Measurements from ENCODE around the gene NKAIN1.

NKAIN1 gene

DNA sequence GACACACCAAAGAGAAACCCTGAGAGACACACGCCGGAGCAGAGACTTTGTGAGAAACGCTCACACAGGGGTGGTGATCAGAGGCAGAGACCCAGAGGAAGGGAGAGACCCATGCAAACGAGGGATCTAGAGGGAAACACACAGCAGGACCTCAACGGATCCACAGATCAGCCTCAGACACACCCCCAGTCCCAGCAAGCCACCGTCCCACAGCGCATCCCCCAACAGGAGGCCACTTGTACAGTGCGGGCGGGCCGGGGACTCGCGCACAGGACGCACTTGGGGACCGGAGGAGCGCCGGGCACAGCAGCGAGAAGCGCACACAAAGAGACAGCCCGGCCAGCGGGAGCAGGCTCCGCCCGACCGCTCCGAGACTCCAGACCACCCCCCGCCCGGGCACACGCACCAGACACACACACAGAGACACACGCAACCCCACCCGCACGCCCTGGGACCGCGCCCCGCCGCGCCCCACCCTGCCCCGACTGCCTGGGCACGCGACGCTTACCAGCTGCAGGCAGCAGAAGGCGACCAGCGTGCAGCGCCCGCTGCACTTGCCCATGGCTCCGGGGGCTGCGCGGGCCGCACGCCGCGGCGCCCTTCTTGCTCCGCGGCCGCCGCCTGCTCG is 587 bp downstream of the NKAIN1 start:
- Histone ChIP-seq H3K27ac (no peak overlapping the region), H3K4me3 (peak overlapping the region; percentile 47 to 69 (median 56)), H3K9ac (peak overlapping the region in 5 of 11 experiments; percentile 15 to 56 (median 29); a peak in 3 of 22 replicates), H3K4me1 (peaks cover 6 to 18% (median 16%) of the 10 kb centered on the region in 10 experiments), H3K36me3 (no peaks in the 10 kb centered on the region), H3K27me3 (peaks cover 53 to 72% (median 63%) of the 10 kb centered on the region in 11 experiments), H3K4me2 (peak overlapping the region; percentile 73 to 97 (median 87)), H3K9me3 (replicated peaks in 1 of 11) (no peaks in the 10 kb centered on the region), H4K20me1 (peaks cover 0 to 26% (median 16%) of the 10 kb centered on the region in 11 experiments; a peak in 13 of 22 replicates)
- TF ChIP-seq Cebpa-rat (IDR thresholded peaks at IDR 0.05), result no peak

GRCh38 chr1:31238612-31238985 is 1.1 kb downstream of the NKAIN1 start:
- H3K4me1 ChIP-seq, result peaks cover 6 to 18% (median 16%) of the 10 kb centered on the region in 10 experiments
- H3K36me3 ChIP-seq, result no peaks in the 10 kb centered on the region
- peak overlapping the region in 3 of 10 experiments; percentile 56 to 69 (median 60); a peak in 3 of 20 replicates for H3K4me3 ChIP-seq
- no peak overlapping the region for H3K9ac ChIP-seq
- peaks cover 53 to 72% (median 63%) of the 10 kb centered on the region in 11 experiments for H3K27me3 ChIP-seq
- H3K27ac ChIP-seq, result no peak overlapping the region
- H3K9me3 ChIP-seq (replicated peaks in 1 of 11), result no peaks in the 10 kb centered on the region
- no peak for TF ChIP-seq Cebpa-rat (IDR thresholded peaks at IDR 0.05)
- peak overlapping the region in 3 of 11 experiments; percentile 86 to 97 (median 96); a peak in 4 of 22 replicates for H3K4me2 ChIP-seq
- peaks cover 0 to 26% (median 16%) of the 10 kb centered on the region in 11 experiments; a peak in 13 of 22 replicates for H4K20me1 ChIP-seq

- Histone ChIP-seq H3K4me3 (no peak overlapping the region), H3K4me1 (peaks cover 0 to 8% (median 7%) of the 10 kb centered on the region in 10 experiments; a peak in 10 of 20 replicates), H3K9ac (no peak overlapping the region), H3K27ac (no peak overlapping the region), H4K20me1 (peaks cover 0 to 22% (median 16%) of the 10 kb centered on the region in 11 experiments; a peak in 13 of 22 replicates), H3K27me3 (peaks cover 37 to 47% (median 43%) of the 10 kb centered on the region in 11 experiments), H3K4me2 (no peak overlapping the region), H3K36me3 (no peaks in the 10 kb centered on the region), H3K9me3 (replicated peaks in 1 of 11) (no peaks in the 10 kb centered on the region)
- TF ChIP-seq Cebpa-rat (IDR thresholded peaks at IDR 0.05), result no peak
These were observed 4.8 kb downstream of the NKAIN1 start for GRCh38 chr1:31234870-31235269.

DNA sequence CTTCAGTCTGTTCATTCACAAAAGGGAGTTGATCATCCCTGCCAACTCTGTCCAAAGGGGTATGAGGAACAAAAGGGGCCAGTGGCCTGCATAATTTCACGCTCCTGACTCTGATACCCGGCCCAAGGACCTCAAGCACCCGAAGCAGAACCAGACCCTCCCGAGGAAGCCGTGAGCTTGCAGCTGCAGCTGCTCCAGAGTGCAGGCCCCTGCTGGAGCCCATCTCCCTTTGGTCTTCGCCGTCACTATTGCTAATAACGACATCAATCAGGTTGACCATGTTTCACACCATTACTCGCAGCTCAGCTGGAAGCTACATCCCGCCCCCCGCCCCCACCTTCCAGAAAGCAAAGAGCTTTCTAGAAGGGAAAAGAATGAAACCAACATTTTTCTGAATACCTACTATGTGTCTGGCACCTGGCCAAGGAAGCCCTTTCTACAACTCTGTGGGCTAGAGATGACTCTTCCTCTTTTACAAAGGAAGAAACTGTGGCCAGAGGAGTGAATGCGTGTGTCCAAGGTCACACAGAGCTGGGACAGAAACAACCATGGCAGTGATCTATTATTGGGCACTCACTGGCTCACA is 5.5 kb downstream of the NKAIN1 start:
- Histone ChIP-seq H3K4me2 (no peak overlapping the region), H3K9ac (no peak overlapping the region), H3K9me3 (replicated peaks in 1 of 11) (no peaks in the 10 kb centered on the region), H3K27me3 (peaks cover 31 to 41% (median 37%) of the 10 kb centered on the region in 11 experiments), H3K27ac (no peak overlapping the region), H3K4me3 (no peak overlapping the region), H3K36me3 (no peaks in the 10 kb centered on the region), H3K4me1 (peaks cover 0 to 4% (median 3%) of the 10 kb centered on the region in 10 experiments; a peak in 10 of 20 replicates), H4K20me1 (peaks cover 0 to 19% (median 12%) of the 10 kb centered on the region in 11 experiments; a peak in 13 of 22 replicates)
- no peak for TF ChIP-seq Cebpa-rat (IDR thresholded peaks at IDR 0.05)

GRCh38 chr1:31232689-31233088 is 7.0 kb downstream of the NKAIN1 start:
- Histone ChIP-seq H3K4me1 (no peaks in the 10 kb centered on the region), H3K9me3 (replicated peaks in 1 of 11) (no peaks in the 10 kb centered on the region), H4K20me1 (peaks cover 0 to 6% (median 0%) of the 10 kb centered on the region in 11 experiments; a peak in 2 of 22 replicates), H3K9ac (no peak overlapping the region), H3K4me3 (no peak overlapping the region), H3K27me3 (peaks cover 15 to 26% (median 21%) of the 10 kb centered on the region in 11 experiments), H3K4me2 (no peak overlapping the region), H3K27ac (no peak overlapping the region), H3K36me3 (no peaks in the 10 kb centered on the region)
- TF ChIP-seq Cebpa-rat (IDR thresholded peaks at IDR 0.05), result no peak

GRCh38 chr1:31231802-31232201 is 7.9 kb downstream of the NKAIN1 start:
- Histone ChIP-seq H4K20me1 (peaks cover 0 to 4% (median 0%) of the 10 kb centered on the region in 11 experiments; a peak in 2 of 22 replicates), H3K9ac (no peak overlapping the region), H3K27ac (no peak overlapping the region), H3K4me1 (no peaks in the 10 kb centered on the region), H3K4me3 (no peak overlapping the region), H3K27me3 (peaks cover 6 to 17% (median 12%) of the 10 kb centered on the region in 11 experiments), H3K9me3 (replicated peaks in 1 of 11) (no peaks in the 10 kb centered on the region), H3K36me3 (no peaks in the 10 kb centered on the region), H3K4me2 (no peak overlapping the region)
- TF ChIP-seq Cebpa-rat (IDR thresholded peaks at IDR 0.05), result no peak

DNA sequence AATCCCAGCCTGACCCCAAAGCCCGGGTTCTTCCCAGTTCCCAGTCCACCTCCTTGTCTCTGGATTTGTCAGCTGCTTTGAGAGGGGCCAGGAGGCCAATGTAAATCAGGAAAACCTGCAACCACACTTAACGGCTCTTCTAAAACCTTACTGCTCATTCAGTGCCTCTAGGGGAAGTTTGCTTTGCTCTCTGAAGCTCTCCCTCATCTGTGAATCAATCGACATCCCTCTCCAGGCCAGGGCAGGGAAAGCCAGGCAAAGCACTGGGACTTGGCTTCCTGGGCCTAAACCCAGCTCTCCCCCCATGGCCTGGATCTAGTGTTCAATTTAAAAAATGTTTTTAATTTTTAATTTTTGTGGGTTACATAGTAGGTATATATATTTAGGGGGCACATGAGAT is 9.3 kb downstream of the NKAIN1 start:
- Histone ChIP-seq H3K4me1 (no peaks in the 10 kb centered on the region), H4K20me1 (no peaks in the 10 kb centered on the region), H3K27me3 (peaks cover 0 to 2% (median 0%) of the 10 kb centered on the region in 11 experiments; a peak in 5 of 22 replicates), H3K36me3 (no peaks in the 10 kb centered on the region), H3K4me2 (no peak overlapping the region), H3K9me3 (replicated peaks in 1 of 11) (no peaks in the 10 kb centered on the region), H3K4me3 (no peak overlapping the region), H3K27ac (no peak overlapping the region), H3K9ac (no peak overlapping the region)
- no peak for TF ChIP-seq Cebpa-rat (IDR thresholded peaks at IDR 0.05)

GRCh38 chr1:31228986-31229385 is 10.7 kb downstream of the NKAIN1 start:
- no peaks in the 10 kb centered on the region for H3K9me3 ChIP-seq (replicated peaks in 1 of 11)
- no peak overlapping the region for H3K4me2 ChIP-seq
- no peak overlapping the region for H3K27ac ChIP-seq
- TF ChIP-seq Cebpa-rat (IDR thresholded peaks at IDR 0.05), result no peak
- H3K4me3 ChIP-seq, result no peak overlapping the region
- peaks cover 0 to 7% (median 0%) of the 10 kb centered on the region in 10 experiments; a peak in 4 of 20 replicates for H3K4me1 ChIP-seq
- no peaks in the 10 kb centered on the region for H4K20me1 ChIP-seq
- H3K36me3 ChIP-seq, result no peaks in the 10 kb centered on the region
- H3K27me3 ChIP-seq, result no peaks in the 10 kb centered on the region
- H3K9ac ChIP-seq, result no peak overlapping the region

DNA sequence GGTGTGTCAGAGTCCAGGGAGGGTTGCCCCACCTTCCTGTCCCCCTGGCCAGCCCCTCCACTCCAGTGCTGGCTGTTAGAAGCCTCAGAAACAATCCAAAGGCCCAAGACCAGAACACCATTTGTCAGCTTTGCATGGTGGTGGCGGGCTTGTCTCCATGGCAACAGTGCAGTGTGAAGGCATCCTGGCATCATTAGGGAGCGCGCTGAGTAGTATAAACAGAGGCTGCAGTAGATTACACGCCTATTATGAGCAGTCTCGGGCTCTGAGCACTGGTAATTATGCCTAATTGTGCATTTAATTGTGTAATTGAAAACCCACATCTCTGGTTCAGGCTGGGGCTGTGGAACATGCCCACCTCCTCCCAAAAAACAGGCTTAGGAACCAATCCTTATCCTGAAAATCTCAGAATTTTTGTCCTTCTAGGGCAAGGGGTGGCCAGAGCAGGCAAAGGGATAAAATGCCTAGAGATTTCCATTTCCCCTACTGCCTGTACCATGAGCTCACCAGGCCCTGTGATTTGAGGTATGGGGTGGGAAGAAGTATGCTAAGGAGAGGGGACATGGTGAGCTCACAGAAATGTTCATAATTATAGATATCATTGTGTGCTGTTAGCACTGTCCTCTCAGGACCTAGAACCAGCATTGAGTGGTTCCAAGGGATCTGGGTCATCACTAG is 11.7 kb downstream of the NKAIN1 start:
- H3K27ac ChIP-seq, result no peak overlapping the region
- H3K9ac ChIP-seq, result no peak overlapping the region
- H3K9me3 ChIP-seq (replicated peaks in 1 of 11), result no peaks in the 10 kb centered on the region
- H3K36me3 ChIP-seq, result no peaks in the 10 kb centered on the region
- H3K4me3 ChIP-seq, result no peak overlapping the region
- no peak for TF ChIP-seq Cebpa-rat (IDR thresholded peaks at IDR 0.05)
- no peak overlapping the region for H3K4me2 ChIP-seq
- H3K4me1 ChIP-seq, result peaks cover 0 to 7% (median 0%) of the 10 kb centered on the region in 10 experiments; a peak in 4 of 20 replicates
- no peaks in the 10 kb centered on the region; a peak in 1 of 22 replicates for H4K20me1 ChIP-seq
- H3K27me3 ChIP-seq, result no peaks in the 10 kb centered on the region
